GM21825 (cell line): ENCODE results near the gene MSRB2.
A peak's percentile ranks its signal among the peaks of the same experiment; 100 is the strongest.

Experiments used
- ATAC-seq: cut with Tn5 transposase; IDR thresholded peaks from one replicate; pipeline ENCODE4 v1.9.1; 2021; ENCODE audit warnings: mild to moderate bottlenecking, moderate library complexity; ENCODE audit not compliant: unreplicated experiment

Gene MSRB2

GRCh38 chr10:23110722-23111516 lies 15.5 kb downstream of the MSRB2 start:
- ATAC-seq, result no peak

DNA sequence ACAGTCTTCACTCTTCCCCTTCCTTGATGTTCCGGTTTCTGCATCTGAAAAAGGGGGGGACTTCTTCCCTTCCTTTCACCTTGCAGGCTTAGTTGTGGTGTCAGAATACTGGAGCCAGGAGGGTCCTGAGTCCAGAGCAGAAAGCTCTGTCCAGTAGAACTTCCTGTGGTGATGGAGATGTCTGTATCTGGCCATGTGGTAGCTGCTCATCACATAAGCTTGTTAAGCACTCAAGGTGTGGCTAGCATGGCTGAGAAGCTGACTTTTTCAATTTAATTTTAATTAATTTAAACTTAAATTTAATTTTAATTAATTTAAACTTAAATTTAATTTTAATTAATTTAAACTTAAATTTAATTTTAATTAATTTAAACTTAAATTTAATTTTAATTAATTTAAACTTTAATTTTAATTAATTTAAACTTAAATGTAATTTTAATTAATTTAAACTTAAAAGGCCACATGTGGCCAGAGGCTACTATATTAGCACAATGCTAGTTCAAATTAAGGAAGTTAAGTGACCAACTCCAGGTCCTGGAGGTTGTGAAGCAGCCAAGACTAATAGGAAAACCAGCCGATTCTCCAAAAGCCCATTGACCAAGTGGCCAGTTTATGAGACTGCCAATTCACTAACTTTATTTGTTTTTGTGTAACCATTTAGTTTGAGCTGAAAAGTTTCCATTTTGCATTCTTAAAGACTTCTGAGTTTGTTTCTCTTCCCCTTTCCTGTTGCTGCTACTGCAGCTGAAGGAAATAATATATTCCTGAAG lies 16.3 kb downstream of the MSRB2 start:
- no peak for ATAC-seq

- ATAC-seq, result no peak
Observed at GRCh38 chr10:23114228-23114850, 19.0 kb downstream of the MSRB2 start.

DNA sequence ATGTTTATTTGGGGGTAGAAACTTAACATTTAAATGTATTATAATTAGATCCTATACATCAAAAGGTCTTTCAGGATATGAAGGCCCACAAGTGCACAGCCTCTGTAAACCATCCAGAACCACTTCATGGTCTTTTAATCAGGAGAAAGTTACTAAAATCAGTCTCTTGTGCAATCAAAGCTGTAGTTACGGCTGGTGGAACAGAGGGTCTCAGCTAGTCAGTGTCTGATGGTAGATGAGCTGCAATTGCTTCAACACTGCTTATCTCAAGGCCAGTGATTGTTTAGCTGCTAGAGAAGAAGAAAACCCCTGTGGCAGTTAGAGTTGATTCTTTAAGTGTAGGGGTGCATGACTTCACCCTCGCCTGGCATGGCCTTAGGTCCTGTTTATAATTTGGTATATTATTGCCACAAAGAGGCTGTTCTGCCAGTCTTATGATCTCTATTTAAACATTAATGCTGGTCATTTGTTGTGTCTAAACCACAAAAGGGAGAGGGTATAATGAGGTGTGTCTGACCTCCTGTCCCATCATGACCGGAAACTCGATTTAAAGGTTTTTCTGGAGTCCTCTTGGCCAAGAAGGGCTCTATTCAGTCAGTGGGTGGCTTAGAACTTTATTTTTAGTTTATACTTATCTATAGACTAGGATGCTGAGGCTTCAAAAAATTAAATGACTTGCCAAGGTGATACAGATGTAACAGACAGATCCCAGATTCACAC lies 21.3 kb downstream of the MSRB2 start:
- no peak for ATAC-seq

DNA sequence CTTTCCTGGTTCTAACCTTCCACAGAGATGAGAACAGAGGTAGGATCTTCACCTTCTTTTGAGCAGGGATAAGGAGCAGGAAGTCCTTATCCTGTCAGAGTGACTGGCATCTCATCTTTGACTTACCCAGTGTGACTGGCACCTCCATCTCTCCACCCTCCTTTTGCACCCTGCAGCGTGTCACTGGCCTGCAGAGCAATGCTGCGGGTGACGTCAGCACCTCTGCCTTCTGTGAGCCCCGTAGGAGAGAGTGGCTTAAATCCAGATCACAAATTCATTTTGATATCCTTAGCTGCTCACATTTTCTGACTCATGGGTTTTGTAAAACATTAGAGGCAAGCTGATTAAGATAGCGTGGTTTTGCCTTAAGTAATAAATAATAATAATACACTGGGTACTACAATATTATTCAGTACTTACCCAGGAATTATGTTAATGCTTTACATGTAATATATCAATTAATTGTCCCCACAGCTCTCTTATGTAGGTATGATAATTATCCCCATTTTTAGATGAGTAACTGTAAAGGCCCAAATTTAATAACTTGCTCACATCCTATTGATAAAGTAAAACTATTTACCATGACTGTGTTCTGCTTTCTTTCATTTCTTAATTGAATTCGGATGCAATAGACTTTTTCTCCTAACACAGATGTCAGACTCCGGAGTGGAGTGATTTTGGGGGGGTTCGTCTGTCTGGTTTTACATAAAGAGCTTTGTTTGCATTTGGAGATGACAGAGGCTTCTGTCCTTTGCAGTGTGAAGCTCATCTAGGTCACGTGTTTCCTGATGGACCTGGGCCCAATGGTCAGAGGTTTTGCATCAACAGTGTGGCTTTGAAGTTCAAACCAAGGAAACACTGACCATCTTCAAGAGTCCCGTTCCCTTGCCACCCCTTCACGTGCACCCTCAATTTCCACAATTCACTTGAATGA lies 24.9 kb downstream of the MSRB2 start:
- no peak for ATAC-seq

GRCh38 chr10:23121135-23121534 lies 25.8 kb downstream of the MSRB2 start:
- no peak for ATAC-seq

DNA sequence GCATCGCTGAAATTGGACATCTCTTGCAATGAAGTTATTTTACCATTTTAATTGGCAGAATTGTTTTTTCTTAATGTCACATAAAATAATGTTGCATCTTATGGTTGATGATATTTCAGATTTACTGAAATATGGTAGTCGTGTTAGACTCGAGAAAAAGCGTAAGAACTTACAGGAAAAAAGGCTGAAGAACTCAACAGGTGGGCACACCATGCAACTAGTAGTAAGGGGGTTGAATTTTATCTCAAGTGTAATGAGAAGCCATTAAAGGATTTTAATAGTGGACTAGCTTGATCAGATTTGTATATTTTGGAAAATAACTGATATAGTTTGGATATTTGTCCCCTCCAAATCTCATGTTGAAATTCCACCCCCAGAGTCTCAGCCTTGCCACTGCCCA lies 41.1 kb downstream of the MSRB2 start:
- ATAC-seq, result no peak

DNA sequence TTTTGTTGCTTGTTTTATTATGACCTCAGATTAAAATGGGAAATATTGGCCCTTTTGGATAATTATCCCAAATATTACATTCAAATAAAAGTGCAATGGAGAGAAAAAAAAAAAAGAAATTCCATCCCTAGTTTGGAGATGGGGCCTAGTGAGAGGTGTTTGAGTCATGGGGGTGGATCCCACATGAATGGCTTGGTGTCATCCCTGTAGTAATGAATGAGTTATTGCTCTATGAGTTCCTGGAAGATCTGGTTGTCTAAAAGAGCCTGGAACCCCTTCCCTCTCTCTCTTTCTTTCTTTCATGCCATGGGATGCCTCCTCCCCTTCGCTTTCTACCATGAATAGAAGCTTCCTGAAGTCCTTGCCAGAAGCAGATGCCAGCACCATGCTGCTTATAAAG lies 44.3 kb downstream of the MSRB2 start:
- ATAC-seq, result no peak

DNA sequence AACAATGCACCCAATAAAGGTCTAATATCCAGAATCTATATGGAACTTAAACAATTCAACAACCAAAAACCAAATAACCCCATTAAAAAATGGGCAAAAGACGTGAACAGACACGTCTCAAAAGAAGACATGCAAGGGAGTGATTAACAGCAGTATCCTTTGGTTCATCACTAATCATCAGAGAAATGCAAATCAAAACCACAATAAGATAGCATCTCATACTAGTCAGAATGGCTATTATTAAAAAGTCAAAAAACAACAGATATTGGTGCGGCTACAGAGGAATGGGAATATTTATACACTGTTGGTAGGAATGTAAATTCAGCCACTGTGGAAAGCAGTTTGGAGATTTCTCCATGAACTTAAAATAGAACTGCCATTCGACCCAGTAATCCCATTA lies 46.6 kb downstream of the MSRB2 start:
- no peak for ATAC-seq

DNA sequence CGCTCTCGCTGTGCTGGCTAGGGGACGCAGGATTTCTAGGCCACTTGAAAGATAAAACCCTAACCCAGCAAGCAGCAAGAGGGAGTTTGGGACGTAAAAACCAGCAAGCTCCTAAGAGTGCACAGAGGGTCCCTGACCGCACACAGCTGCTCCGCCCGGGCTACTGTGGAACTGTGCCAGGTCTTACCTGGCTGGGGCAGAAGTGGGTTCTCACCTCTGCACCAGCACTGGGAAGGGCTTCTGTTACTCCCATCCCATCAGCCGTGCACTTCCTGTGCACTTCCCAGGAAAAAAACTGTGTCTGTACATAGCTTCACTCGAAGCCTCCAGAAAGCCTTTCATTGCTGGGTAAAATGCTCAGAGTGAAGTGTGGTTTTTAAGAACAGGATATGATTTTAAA lies 50.9 kb downstream of the MSRB2 start:
- ATAC-seq, result no peak

DNA sequence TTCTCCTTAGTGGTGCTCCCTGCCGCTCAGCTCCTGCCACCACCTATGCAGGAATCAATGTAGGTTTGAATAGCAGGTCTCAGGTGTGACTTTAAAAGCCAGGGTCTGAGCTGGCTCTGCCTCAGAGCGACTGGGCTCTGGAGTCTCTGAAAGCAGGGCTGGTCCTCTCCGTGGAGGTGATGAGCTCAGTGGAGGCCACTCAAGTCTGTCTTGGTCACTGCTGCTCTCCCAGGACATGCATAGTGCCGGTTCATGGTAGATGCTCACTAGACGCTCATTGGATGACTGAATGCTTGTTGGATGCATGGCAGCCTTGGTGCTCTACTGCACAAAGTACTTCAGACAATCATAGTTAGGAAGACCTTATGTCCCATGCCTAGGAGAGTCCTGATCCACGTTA lies 51.7 kb downstream of the MSRB2 start:
- no peak for ATAC-seq

DNA sequence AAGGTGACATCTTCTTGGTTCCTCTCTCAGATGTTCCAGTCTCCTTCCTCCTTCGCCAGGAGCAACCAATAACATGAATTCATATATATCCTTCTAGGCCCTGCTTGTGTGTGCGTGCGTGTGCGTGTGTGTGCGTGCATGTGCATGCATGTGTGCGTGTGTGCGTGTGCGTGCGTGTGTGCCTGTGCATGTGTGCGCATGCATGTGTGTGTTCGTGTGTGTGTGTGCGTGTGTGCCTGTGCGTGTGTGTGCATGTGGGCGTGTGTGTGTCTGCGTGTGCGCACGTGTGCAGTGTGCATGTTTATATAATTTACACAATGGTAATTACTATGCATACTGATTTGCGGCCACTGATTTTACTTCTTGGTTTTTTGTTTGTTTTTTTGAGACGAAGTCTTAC lies 52.8 kb downstream of the MSRB2 start:
- ATAC-seq, result no peak

- ATAC-seq, result no peak
Observed at GRCh38 chr10:23150091-23150490, 54.7 kb downstream of the MSRB2 start.

GRCh38 chr10:23150610-23151009 lies 55.2 kb downstream of the MSRB2 start:
- ATAC-seq, result no peak

- no peak for ATAC-seq
Observed at GRCh38 chr10:23151071-23151470, 55.7 kb downstream of the MSRB2 start.

DNA sequence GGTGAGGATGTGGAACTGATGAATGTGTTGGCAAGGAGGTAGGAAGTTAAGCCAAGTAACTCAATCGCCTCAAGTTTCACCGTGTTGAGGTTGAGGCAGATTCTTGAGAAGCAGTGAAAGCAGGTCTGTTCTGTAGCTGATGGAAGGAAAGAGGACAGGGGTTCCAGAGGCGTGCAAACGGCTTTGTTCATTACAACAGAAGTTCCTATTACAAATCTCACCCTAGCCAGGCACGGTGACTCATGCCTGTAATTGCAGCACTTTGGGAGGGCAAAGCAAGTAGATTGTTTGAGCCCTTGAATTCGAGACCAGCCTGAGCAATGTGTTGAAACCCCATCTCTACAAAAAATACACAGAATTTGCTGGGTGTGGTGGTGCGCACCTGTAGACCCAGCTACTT lies 59.8 kb downstream of the MSRB2 start:
- ATAC-seq, result no peak

GRCh38 chr10:23156447-23157150 lies 61.2 kb downstream of the MSRB2 start:
- ATAC-seq, result no peak

- no peak for ATAC-seq
Observed at GRCh38 chr10:23157239-23157681, 61.9 kb downstream of the MSRB2 start.

GRCh38 chr10:23157691-23158369 lies 62.5 kb downstream of the MSRB2 start:
- peak; percentile 71 for ATAC-seq
